Activated CD8-positive, alpha-beta memory T cell treated with anti-CD3 and anti-CD28 coated beads for 1 hour (primary cell): Measurements from ENCODE around the gene TSHZ3.

ENCODE experiments used
- DNase-seq, 2 donors: peaks; one replicate each; pipeline ENCODE4 v3.0.0-alpha.2; 2020; ENCODE audit warnings: low read depth in 1 of 2; ENCODE audit errors: extremely low read depth in 1 of 2

The TSHZ3 gene

GRCh38 chr19:31339411-31339810 lies 9.8 kb downstream of the TSHZ3 start:
- DNase-seq, result no peak

DNA sequence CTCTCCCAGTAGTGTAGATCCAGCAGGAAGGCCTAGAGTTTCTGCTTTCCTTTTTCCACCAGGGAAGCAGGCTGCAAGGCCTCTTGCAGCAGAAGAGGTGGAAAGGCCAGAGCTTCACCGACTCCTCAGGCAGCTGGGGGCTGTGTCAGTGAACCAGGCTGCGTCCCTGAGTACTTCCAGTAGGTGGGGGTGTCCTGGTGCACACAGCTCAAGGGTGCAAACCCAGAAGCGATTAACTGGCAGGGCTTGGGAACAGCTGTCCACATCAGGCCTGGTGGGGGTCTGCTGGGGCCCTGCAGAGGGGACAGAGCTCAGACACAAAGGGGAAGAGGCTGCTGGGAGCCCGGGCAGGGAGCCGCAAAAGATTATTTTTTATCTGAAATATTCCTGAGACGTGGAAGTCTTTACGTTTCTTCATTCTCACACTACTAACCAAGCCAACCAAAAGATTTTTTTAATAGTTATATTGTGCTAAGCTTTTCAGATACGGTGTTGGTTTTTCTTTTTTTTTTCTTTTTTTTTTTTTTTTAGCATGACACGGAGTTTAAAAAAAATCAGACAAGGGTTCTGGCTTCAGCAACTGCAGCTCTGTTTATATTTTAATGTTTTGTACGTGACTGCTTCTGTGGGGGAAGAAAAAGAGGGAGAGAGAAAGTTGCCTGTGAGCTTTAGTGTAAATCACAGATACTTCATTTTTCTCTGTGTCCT lies 11.0 kb downstream of the TSHZ3 start:
- DNase-seq, result no peak

GRCh38 chr19:31337008-31337914 lies 12.0 kb downstream of the TSHZ3 start:
- no peak for DNase-seq

DNA sequence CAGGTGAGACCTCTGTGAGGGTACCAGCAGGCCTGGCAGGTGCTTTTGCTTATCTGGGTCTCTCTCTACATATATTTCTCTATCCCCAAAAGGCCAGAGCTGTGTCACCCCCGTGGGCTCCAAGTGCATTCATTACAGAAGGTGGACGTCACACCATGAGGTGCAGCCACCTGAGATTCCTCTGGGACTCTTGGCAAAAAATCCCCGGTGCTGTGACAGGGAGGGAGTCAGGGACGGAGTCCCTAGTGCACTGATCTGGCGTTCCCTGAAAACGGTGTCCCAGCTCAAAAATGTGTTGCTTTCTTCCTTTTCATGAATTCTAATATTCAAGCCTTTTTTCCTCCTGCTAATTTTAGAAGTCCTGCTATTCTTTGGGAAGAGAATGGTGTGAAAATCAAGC lies 13.5 kb downstream of the TSHZ3 start:
- DNase-seq, result no peak

DNA sequence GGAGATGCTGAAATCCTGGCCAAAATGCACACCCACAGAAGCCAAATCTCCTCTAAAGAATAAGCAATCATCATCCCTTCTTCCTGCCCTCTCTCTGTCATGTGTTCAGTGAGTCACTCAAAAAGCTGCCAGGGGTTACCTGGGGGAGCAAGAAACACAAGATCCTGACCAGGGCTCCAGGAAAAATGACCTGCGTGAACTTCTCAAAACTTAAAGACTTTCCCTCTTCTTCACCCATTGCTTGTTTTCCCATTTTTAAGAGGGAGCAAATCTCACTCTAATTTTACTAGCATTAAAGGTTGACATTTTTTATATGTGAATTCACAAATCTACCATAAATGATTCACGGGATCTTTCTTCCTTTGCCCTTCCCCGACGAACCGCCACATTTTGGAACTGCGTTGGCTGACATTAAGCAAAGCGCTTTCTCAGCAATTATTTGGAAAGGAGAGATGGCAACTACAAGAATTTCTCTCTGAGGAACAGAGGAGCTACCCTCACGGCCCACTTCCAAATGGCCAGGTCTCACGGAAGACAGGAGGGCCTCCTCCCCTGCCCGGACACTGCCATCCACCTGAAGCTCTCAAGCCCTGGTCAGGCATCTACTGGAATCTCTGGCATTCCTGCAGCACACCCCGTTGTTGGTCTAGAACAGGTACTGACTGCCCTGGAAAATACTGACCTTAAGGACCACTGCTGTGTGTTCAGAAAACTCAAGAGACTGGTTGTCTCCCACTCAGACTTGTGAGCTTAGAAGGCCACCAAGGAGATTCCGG lies 14.2 kb downstream of the TSHZ3 start:
- no peak for DNase-seq

DNA sequence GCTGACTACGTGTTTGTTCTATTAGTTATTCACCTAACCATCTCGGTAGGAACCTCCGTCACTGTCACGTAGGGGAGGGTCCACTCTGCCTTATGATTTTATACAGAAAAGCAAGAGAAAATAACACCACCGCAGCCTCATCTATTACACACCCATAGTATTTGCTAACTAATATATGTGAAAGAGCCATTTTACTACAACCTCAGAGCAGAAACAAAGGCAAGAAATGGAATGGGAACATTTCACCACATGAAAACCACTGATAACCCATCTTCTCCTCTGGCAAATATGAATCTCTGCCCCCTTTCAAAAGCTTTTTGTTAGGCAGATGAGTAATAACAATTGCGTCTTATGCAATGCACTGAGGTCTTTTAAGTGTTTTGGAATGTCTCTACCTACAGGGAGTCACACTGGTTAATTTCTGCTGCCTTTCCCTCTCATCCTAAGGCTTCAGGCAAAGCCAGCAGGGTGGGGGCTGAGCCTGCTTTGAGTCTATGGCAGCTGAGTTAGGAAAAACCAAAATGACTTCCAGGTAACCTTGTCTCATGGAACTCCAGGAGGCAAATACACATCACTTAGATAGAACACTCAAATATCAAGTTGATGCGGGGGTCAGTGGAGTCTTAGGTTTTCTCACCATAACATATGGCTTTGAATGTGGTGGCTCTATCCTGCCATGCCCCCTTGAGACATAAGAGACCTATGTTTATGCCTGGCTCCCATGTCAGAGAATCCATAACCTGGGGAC lies 15.0 kb downstream of the TSHZ3 start:
- no peak for DNase-seq

DNA sequence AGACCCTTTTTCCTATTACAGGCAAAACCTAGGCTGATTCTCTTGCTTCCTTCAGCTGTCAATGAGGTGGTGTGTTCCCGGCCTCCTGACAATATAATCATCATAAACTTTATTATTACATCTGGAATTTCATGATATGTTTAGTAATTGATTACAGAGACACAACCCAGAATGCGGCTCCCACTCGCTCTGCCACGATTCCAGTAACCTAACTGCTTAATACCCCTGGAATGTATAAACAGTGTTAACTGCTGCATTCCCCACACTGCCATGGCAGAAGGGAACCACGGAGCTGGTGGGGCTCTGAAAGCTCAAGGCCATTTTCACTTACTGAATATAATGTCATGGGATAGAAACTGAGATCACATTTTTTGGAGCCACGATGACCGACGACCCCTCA lies 17.1 kb downstream of the TSHZ3 start:
- DNase-seq, result no peak

- no peak for DNase-seq
These were observed 17.7 kb downstream of the TSHZ3 start for GRCh38 chr19:31331536-31331935.

DNA sequence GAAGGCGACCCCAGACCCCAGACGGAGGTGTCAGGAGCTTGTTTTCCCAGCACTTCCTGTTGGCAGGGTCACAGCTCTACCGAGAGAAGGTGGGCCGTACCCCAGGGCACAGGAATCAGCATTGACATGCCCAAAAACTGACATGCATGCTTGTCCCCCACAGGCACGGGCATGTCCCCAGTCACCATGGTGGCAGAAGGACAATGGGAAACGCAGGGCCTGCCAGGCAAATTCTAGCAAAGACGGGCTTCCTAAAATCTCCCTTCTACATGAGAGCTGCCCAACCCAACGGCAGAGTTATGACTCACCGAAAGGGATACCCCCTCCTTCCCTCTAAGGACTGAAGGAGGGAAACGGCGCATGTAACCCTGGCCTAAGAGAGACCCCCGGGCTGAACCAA lies 18.5 kb downstream of the TSHZ3 start:
- no peak for DNase-seq

GRCh38 chr19:31330237-31330636 lies 19.0 kb downstream of the TSHZ3 start:
- DNase-seq, result no peak

GRCh38 chr19:31329819-31330218 lies 19.4 kb downstream of the TSHZ3 start:
- no peak for DNase-seq

GRCh38 chr19:31328238-31328637 lies 21.0 kb downstream of the TSHZ3 start:
- DNase-seq, result no peak

GRCh38 chr19:31326329-31327028 lies 22.8 kb downstream of the TSHZ3 start:
- no peak for DNase-seq

DNA sequence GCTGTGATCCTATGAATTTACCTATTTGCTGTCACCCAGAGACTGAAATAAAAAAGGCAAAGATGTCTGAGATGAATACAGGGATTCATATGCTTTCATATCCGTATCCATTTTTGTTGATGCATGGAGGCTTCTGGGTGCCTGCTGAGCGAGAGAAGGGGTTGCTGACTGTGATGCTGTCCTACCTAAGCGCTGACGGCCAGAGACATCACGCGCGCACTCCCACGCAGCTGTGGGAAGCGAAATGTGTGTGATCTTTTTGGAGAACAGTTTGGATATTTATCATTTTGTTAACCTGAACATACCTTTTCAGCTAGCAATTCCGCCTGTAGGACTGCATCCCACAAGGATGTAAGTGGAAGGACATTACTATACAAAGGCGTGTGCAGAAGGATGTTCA lies 23.9 kb downstream of the TSHZ3 start:
- DNase-seq, result no peak

DNA sequence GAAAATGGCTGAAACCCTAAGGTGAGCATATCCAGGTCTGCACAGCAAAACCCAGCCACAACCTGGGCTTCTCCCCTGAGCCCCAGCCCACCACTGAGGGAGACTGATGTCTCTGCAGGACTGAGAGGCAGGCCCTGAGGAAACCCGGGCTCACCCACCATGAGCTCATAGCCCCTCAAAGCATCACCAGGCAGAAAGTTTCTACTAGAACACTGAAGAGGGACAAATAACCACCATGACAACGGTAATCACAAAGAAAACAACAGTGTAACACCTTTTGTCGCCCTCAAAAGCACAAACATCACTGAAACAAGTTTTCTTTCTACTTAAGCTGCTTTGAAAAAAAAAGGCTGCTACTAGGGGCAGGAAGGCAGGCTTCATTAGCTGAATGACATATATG lies 29.8 kb downstream of the TSHZ3 start:
- DNase-seq, result no peak

DNA sequence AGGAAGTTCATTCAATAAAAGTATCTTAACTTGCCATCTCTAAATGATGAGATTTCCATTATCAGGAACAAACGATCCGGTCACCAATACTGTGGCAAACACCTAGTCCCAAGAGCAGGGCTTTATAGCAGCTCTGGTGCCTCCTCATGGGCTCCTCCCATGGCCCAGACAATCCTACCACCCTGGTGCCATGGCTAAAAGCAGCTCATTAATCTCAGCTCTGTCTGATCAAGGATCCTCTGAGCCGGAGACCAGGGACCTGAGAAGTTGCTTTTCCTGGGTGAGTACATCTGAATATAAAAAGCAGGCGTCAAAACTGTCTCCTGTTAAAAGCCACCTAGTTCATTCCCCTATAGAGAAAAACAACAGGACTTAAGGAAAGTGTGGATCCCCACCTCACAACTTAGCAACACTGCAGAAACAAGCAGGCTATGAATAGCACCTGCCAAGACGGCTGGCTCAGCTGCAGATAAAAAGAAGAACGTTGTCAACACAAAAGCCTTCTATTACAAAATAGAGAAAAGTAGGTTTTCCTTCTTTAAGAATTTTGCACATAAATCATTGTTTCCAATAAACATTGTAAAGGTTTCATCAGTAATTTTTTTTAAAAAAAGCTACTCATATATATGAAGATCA lies 30.3 kb downstream of the TSHZ3 start:
- DNase-seq, result no peak

DNA sequence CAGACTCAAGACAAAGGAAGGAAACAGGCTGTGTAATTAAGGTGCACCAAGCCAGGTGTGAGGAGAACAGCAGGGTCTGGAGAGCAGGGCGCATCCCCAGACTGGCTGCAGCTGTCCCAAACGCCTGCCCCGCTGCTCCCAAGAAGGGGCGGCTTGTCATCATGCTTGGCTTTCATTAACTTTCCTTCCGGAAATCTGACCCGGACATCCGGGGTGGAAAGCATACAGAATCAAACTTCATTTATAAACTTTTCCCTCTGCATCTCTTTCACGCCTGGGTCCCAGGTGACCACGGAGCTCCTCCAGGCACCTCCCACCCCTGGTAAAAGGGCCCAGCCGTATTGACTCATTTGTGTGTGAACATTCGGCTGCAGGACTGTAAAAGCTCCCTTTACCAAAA lies 31.7 kb downstream of the TSHZ3 start:
- no peak for DNase-seq

DNA sequence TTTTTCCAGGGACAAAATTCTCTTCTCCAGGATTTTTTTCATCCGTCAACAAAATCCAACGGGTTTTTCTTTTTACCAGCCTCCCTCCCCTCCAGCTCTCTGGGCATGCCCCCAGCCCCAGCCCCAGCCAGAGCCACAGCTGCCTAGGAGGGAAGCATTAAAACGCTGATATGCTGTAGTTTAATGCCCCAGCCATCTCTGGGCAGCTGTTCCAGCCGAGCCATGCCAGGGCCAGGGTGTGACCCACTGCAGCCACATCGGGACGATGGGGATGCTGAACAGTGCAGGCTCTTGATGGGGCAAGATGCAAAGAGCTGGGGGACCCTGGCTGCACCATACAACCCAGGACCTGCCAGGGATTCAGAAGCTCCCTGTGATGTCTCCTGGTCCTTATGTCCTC lies 32.1 kb downstream of the TSHZ3 start:
- DNase-seq, result no peak

GRCh38 chr19:31316201-31316951 lies 32.9 kb downstream of the TSHZ3 start:
- no peak for DNase-seq
